ENCODE results near the gene MYO1D.
A peak's percentile ranks its signal among the peaks of the same experiment; 100 is the strongest.

The MYO1D gene

DNA sequence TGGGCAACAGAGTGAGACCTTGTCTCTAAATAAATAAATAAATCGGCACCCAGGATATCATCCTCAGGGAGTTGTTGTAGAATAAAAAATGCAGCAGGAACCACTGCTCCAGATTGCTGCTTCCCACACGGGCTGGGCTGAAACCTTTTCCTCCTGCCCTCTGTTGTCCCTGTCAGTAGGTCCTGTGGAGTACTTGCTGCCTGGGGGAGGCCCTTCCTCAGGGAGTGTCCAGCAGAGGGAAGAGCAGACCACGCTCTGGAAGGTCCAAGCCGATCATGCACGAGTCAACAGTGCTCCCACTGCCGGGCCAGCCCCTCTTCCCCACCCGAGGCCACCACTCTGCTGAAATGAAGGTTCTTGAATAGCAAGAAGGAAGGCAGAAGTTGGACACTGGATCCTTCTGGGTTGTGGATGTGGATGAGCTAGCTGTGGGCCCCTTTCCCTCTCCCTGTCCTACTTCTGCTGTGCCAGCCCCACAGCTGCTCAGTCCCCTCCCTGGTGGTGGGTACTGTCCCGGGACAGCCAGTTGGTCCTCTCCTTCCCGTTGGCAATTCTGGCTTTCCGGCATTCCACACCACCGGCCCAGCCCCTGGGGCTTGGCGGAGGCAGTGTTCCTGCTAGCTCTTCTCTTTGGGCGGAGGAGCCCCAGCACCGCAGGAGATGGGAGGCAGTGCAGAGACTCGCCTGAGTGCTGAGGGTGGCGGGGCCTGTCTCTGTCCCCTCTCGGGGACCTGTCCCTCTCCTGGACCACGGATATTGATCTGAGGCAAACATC lies 379.3 kb downstream of the MYO1D start:
- DNase-seq, result no peak

DNA sequence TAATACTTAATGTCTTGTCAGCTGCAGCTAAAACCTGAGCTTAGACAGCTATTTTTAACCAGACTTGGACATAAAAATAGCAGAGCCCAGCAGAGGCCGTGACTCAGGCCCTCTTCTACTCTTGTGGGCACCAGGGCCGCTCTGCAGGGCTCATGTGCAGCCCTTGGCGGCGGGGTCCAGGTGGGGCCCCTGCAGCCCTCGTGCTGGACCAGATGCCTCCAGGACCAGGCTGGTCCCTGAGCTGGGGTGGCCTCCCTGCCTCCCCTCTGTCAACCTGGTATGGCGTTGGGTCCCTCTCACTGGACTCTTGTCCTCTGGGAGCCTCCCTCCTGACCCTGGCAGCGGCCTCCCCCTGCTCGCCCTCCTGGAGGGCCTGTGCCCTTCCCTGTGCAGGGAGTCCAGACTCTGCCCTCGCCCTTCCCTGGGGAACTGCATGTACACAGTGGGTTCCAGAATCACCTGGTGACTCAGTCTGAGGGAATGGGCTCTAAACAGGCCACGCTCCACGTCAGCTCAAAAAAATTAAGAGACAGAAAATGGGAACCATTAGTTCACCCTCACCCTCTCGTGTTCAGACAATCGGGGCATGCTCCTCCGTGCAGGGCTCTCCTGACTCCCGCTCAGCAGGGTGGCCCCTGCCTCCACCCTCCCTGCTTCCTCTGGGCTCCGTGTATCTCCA lies 380.4 kb downstream of the MYO1D start:
- no peak for DNase-seq

- DNase-seq, result peak; percentile 70
These were observed 381.3 kb downstream of the MYO1D start for GRCh38 chr17:32495359-32496231.

DNA sequence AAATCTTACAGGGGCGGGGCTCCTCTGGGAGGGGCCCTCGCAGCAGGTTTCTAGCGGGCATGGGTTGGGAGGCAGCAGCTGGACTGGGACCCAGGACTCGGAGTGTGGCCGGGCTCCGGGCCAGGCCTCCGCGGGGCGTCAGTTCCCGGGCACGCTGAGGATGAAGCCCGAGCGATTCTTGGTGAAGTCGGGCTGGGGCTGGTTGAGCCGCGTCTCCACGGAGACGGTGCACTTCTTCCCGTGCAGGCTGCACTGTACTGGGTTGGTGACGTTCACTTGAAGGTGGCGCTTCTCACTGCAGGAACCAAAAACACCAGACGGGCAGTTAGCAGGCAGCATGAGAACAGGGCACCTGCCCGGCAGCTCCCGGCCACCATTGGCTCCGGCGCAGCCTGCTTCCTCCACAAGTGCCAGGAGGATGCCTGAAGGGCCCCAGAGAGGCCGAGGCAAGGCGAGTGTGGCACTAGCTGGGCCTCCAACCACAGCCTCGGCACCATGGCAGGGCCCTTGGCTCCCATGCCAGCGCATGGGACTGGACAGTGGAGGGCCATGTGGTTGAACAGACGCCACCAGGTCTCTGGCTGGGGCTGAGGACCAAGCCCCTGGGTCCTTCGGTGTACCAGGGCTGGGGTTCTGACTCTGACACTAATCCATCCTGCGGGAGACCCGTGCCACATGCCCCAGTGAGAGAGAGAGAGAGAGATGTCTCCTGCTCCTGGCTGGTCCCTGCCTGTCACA lies 382.1 kb downstream of the MYO1D start:
- no peak for DNase-seq

- DNase-seq, result no peak
These were observed 382.9 kb downstream of the MYO1D start for GRCh38 chr17:32493976-32494513.

DNA sequence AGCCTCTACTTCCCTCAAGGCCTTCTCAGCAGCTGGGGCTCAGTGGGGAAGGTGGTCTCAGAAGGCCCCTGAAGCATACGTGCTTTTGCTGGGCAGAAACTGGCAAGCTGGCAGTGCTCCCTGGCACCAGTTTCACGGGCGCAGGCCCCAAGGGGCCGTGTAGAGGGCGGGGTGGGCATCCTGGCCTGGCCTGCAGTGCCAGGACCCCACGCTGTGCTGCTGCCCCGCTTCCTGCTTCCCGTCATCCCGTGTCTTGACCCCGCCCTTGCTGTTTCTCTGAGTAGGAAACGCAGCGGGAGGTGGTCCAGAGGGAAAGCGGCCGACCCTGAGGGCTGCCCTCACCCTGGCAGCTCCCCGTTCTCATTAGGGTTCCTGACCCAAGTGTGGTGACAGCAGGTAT lies 383.4 kb downstream of the MYO1D start:
- DNase-seq, result no peak

DNA sequence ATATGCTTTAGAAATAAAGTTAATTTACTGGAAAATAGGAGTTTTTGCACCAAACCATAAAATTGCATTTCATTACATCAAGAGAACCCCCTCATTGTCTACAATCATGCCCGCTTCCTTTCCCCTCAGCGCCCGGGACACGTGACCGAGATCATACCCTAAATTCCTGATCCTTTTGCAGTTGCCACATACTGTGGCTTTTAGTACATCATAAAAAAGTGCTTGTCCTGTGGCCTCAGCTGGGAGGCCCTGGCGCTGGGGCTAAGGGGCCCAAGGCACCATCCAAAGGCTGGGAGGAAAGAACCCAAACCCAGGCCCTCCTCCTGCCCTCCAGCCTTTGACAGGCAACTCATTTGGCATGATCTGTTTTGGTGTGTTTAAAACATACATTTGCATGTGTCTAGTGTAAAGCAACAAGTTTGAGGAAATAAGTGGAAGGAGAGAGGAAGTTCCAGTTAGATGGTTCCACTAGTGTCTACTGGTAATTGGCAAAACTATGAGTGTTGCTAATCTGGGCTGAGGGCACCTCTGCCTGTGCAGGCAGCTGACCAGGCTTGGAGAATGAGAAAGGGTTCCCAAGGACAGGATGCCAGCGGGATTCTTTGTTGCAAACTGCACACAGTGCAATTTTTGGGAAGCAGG lies 384.2 kb downstream of the MYO1D start:
- no peak for DNase-seq

GRCh38 chr17:32492264-32492589 lies 384.7 kb downstream of the MYO1D start:
- DNase-seq, result no peak

GRCh38 chr17:32491371-32492263 lies 385.3 kb downstream of the MYO1D start:
- DNase-seq, result no peak

DNA sequence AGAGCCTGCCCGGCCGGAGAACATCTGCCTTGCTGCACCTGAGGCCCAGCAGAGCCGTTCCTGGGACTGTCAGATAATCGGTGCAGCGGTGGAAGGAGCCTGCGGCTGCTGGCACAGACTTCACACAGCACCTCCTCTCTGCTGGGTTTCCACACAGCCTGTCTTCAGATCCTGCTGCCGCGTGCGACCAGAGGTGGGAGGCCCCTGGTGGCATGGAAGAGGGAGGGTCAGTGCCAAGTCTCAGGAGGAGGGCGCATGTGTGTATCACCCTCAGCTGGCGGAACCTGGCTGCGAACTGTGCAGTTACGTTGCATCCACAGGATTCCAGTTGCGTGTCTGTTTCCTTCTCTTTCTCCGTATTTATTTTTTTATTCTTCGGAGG lies 386.8 kb downstream of the MYO1D start:
- DNase-seq, result no peak

GRCh38 chr17:32489320-32490100 lies 387.4 kb downstream of the MYO1D start:
- no peak for DNase-seq

- DNase-seq, result no peak
These were observed 388.2 kb downstream of the MYO1D start for GRCh38 chr17:32488604-32489180.

- no peak for DNase-seq
These were observed 388.8 kb downstream of the MYO1D start for GRCh38 chr17:32488177-32488542.

- peak; percentile 43 for DNase-seq
These were observed 389.3 kb downstream of the MYO1D start for GRCh38 chr17:32487473-32488176.

DNA sequence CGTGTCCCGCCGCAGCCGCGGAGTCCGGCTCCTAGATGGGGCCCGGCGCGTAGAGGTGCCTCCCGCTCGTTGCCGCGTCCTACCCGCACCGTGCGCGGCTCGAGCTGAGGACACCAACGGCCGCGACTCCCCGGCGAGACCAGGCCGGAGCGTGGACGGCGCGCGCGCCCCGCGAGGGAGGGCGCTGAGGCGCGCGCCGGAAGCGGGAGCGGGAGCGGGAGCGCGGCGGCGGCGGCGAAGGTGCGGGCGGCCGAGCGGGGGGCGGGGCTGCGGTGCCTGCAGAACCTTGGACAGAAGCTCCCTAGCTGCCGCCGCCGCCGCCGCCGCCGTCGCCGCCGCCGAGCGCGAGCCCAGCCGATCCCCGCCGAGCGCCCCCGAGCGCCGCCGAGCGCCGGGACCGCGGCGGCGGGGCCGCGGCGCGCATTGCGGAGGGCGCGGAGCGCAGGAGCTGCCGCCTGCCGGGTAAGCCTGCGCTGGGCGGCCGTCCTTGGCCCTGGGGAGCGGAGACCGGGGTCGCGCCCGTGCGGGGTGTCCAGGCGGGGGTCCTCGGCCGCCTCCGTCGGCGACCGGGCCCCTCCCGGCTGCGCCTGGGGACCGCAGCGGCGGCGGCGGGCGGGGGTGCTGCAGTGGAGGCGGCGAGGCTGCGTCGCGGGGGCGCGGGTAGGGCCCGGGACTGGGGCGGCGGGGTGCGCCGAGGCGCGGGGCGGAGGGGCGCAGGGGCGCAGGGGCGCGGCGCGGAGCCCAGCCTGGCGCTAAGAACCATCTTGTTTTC lies 390.0 kb downstream of the MYO1D start, which contains the start of gene CDK5R1:
Gene CDK5R1, plus strand, starts transcription at position 293 of the 772 bp plus-strand sequence. CDS start 628 bp downstream, outside the sequence.
- DNase-seq, result peak; percentile 79

DNA sequence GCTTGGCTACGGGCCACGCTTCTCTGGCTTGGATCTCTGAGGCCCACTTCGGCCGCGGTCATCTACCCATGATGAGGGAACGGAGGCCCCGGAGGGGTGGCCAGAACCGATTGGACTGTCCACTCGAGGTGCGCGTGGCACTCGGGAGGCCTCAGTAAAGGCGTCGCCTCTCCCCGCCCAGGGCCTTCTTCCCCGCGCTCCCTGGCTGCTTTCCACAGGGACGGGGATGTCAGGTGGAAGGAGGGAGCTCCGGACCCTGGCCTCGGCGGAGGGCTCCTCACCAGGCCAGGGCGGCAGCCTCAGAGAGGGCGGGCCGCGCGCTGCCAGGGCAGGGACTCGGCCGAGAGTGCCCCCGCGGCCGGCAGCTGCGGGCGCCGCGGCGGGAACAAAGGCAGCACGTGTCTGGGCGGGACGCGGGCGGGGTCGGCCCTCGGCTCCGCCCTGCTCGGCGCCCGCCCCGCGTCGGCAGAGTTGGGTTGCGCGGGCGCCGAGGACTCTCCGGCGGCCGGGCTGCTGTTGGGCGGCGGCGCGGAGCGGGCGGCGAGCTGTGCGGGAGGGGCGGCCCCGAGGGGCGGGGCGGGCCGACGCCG lies 390.7 kb downstream of the MYO1D start:
- peak; percentile 81 for DNase-seq

GRCh38 chr17:32485261-32486110 lies 391.4 kb downstream of the MYO1D start:
- no peak for DNase-seq

Measured in right hindlimb (tissue), 1 donor.